Body of pancreas (tissue), 4 donors: ENCODE measurements around the gene RASGRF1. TPM values are rescaled to one million over a fixed set of nuclear protein-coding genes. Genes with fewer than 3 reads are reported as not detected.

Experiments used
- ATAC-seq: fragments of 150-250 bp; one replicate; pipeline ENCODE4 v1.9.1; 2016
- DNase-seq, 4 donors: peaks; one replicate each; pipeline ENCODE4 v3.0.0-alpha.2; 2019
- H3K27ac ChIP-seq, 4 donors: fragments of 200-600 bp; sonication (generic); 1 replicate in 3 of 4; 2 replicates in 1 of 4; pipeline versions ENCODE4 v1.5.1 to v1.6.1; 2016 to 2019; ENCODE audit warnings: mild to moderate bottlenecking in 1 of 4, mixed read lengths in 1 of 4, moderate library complexity in 1 of 4
- H3K27me3 ChIP-seq, 2 donors: fragments of 200-600 bp; sonication (generic); one replicate each; pipeline ENCODE4 v1.6.0; 2016; ENCODE audit warnings: mild to moderate bottlenecking in 1 of 2
- H3K36me3 ChIP-seq, 2 donors: fragments of 200-600 bp; sonication (generic); replicated peaks in 1 of 2; 2 replicates each; pipeline ENCODE4 v1.5.1; 2016; ENCODE audit warnings: low read depth in 2 of 2; ENCODE audit not compliant: insufficient read depth in 1 of 2
- H3K4me1 ChIP-seq: fragments of 200-600 bp; sonication (generic); one replicate; pipeline ENCODE4 v1.6.0; 2016
- H3K4me3 ChIP-seq, 2 donors: fragments of 200-600 bp; sonication (generic); 1 replicate in 1 of 2; 2 replicates in 1 of 2; pipeline ENCODE4 v1.5.1; 2016 to 2019
- H3K9me3 ChIP-seq, 3 donors: fragments of 200-600 bp; sonication (generic); 1 replicate in 2 of 3; 2 replicates in 1 of 3; pipeline ENCODE4 v1.5.1; 2016
- POLR2A ChIP-seq, 3 donors: fragments of 450-650 bp; IDR thresholded peaks; one replicate each; pipeline ENCODE4 v1.6.1; 2016; ENCODE audit warnings: antibody characterized with exemption in 3 of 3, mild to moderate bottlenecking in 2 of 3
- WGBS, 2 donors: methylation state at CpG; one replicate each; pipeline ENCODE4 v1.1.5; 2017; 5-methylcytosine and 5-hydroxymethylcytosine counted together
- intact Hi-C: fragments of 100-400 bp; cut with DNase I; formaldehyde crosslinking; loops from one replicate; pipeline ENCODE4 v1.15.1; 2023
- total RNA-seq, 2 donors: library from RNA; depleted of rRNA; stranded (reverse); fragments of >200 nt; gene quantifications; one replicate each; pipeline ENCODE4 v1.1.0, GENCODE V29; 2016
- TF ChIP-seq, protein P1 (sequence below), 7 experiments: fragments of 450-650 bp in 4 of 7; fragments of 200-600 bp in 3 of 7; sonication (generic) in 3 of 7; IDR thresholded peaks; one replicate each; pipeline ENCODE4 v1.5.1; 2016 to 2019; ENCODE audit warnings: antibody characterized with exemption in 7 of 7

RASGRF1 gene
- total RNA-seq, 2 donors from 2014 or later: 1.0 to 3.6 TPM

- Histone ChIP-seq H3K27ac (peak overlapping the region in 1 of 4 donors; percentile 72), H3K27me3 (no peaks in the 10 kb centered on the region), H3K4me3 (no peak overlapping the region), H3K4me1 (peaks cover 1% of the 10 kb centered on the region), H3K36me3 (peaks cover 0 to 10% of the 10 kb centered on the region in 2 donors), H3K9me3 (no peaks in the 10 kb centered on the region)
- WGBS, 2 donors: 68 to 70% methylated on average over 6 of the region's 6 CpGs
- intact Hi-C loops: no loop called here
- ATAC-seq (no peak), DNase-seq (peak in 1 of 4 donors; percentile 35)
- no peak for TF ChIP-seq POLR2A (IDR thresholded peaks at IDR 0.05)
- TF ChIP-seq, protein P1, sequence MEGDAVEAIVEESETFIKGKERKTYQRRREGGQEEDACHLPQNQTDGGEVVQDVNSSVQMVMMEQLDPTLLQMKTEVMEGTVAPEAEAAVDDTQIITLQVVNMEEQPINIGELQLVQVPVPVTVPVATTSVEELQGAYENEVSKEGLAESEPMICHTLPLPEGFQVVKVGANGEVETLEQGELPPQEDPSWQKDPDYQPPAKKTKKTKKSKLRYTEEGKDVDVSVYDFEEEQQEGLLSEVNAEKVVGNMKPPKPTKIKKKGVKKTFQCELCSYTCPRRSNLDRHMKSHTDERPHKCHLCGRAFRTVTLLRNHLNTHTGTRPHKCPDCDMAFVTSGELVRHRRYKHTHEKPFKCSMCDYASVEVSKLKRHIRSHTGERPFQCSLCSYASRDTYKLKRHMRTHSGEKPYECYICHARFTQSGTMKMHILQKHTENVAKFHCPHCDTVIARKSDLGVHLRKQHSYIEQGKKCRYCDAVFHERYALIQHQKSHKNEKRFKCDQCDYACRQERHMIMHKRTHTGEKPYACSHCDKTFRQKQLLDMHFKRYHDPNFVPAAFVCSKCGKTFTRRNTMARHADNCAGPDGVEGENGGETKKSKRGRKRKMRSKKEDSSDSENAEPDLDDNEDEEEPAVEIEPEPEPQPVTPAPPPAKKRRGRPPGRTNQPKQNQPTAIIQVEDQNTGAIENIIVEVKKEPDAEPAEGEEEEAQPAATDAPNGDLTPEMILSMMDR (IDR thresholded peaks at IDR 0.05): no peak
Measured at GRCh38 chr15:78938658-78939488, 151.7 kb downstream of the RASGRF1 start.

DNA sequence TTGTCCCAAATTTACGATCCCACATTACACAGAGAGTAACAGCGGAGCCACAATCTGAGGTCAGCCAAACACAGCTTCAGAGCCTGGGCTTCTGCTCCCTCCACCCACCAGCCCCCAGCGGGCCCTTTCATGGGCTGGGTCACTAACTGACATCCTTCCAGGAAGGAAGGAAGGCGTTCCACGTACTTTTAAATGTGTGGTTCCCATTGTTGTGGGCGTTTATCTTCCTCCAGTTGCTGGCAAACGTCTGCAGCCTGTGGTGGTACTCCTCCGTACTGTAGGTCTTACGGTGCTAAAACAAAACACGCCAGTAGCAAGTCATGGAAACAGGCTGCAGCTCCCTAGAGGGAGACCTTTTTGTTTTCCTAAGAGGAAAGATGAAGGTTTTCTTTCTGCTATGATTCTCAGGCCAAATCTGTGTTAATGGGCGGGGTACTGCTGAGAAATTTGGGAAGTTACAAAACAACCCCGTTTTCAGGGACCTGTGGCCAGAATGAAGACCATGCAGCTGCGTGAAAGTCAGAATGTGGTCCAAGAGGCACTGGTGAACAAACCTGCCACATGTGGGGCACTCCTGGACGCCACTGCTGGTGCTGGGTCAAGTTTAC lies 153.3 kb downstream of the RASGRF1 start:
- H3K4me3 ChIP-seq: no peak overlapping the region
- intact Hi-C loops: no loop called here
- H3K9me3 ChIP-seq: no peaks in the 10 kb centered on the region
- H3K27ac ChIP-seq: peak overlapping the region in 2 of 4 donors; percentile 0 to 12
- no peaks in the 10 kb centered on the region for H3K27me3 ChIP-seq
- 68 to 73% methylated on average over 14 of the region's 14 CpGs for WGBS, 2 donors
- DNase-seq (peak in 1 of 4 donors; percentile 34), ATAC-seq (peak; percentile 25)
- no peak for TF ChIP-seq POLR2A (IDR thresholded peaks at IDR 0.05)
- TF ChIP-seq, protein P1 (IDR thresholded peaks at IDR 0.05): no peak
- H3K4me1 ChIP-seq: no peaks in the 10 kb centered on the region
- peaks cover 0 to 11% of the 10 kb centered on the region in 2 donors for H3K36me3 ChIP-seq

GRCh38 chr15:78934655-78935023 lies 155.9 kb downstream of the RASGRF1 start:
- Histone ChIP-seq H3K36me3 (peaks cover 0 to 11% of the 10 kb centered on the region in 2 donors), H3K27ac (no peak overlapping the region), H3K9me3 (no peaks in the 10 kb centered on the region), H3K4me3 (no peak overlapping the region), H3K4me1 (no peaks in the 10 kb centered on the region), H3K27me3 (no peaks in the 10 kb centered on the region)
- no peak for DNase-seq
- 71 to 82% methylated on average over 5 of the region's 5 CpGs for WGBS, 2 donors
- intact Hi-C loops: no loop called here
- TF ChIP-seq, protein P1 (IDR thresholded peaks at IDR 0.05): no peak
- TF ChIP-seq POLR2A (IDR thresholded peaks at IDR 0.05): no peak
- no peak for ATAC-seq

DNA sequence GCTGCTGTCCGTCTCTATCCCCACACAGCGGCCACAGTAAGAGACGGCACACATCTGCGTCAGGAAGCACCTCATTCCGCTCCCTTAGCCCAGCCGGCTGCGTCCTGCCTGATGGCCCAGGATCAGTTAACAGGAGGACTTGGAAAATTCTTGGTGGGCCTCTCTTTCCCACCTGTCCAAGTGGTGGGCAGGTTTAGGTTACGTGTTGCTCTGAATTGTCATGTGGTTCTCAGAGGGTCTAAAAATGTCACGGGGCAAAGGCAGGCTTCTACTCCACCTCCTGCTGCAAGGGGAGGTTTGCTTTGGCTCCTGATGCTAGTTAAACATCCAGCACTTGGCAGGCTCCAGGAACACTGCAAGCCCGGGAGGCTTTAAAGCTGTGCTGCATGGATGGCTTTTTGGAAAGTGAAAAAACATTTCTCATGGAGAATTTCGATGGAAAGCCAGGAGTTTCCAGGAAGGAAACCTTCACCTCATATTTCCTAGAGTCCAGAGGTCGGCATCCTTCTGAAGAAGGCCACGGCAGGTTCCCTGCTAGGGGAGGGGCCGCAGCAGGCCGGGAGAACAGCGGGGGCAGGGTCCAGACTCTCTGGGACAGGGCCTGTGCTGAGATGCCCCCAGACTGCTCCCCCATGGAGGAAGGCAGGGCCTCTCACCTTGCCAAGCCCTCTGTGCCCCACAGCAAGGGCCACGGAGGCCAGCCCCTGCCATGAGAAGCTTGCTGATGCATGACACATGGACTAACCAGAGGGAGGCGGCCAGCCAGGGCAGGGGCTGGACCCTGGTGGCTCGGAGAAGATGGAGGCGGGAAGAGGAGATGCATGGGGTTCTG lies 156.5 kb downstream of the RASGRF1 start:
- Histone ChIP-seq H3K9me3 (no peaks in the 10 kb centered on the region), H3K36me3 (peaks cover 0 to 11% of the 10 kb centered on the region in 2 donors), H3K4me3 (no peak overlapping the region), H3K4me1 (no peaks in the 10 kb centered on the region), H3K27ac (no peak overlapping the region), H3K27me3 (no peaks in the 10 kb centered on the region)
- no peak for TF ChIP-seq POLR2A (IDR thresholded peaks at IDR 0.05)
- TF ChIP-seq, protein P1 (IDR thresholded peaks at IDR 0.05): no peak
- no peak for DNase-seq
- 69 to 83% methylated on average over 18 to 20 of the region's 20 CpGs for WGBS, 2 donors
- intact Hi-C loops: no loop called here
- ATAC-seq: no peak
